Glomerular visceral epithelial cell (primary cell): Measurements from ENCODE around the gene PDE4DIP.
"Not testable (repeated sequence)": the region's sequence is repeated elsewhere in the genome, so short reads cannot be mapped to it uniquely, and the experiment has no call there.

Experiments
- DNase-seq: peaks from one replicate; pipeline ENCODE4 v3.0.0-alpha.2; 2016; ENCODE audit errors: extremely low spot score

PDE4DIP gene

DNA sequence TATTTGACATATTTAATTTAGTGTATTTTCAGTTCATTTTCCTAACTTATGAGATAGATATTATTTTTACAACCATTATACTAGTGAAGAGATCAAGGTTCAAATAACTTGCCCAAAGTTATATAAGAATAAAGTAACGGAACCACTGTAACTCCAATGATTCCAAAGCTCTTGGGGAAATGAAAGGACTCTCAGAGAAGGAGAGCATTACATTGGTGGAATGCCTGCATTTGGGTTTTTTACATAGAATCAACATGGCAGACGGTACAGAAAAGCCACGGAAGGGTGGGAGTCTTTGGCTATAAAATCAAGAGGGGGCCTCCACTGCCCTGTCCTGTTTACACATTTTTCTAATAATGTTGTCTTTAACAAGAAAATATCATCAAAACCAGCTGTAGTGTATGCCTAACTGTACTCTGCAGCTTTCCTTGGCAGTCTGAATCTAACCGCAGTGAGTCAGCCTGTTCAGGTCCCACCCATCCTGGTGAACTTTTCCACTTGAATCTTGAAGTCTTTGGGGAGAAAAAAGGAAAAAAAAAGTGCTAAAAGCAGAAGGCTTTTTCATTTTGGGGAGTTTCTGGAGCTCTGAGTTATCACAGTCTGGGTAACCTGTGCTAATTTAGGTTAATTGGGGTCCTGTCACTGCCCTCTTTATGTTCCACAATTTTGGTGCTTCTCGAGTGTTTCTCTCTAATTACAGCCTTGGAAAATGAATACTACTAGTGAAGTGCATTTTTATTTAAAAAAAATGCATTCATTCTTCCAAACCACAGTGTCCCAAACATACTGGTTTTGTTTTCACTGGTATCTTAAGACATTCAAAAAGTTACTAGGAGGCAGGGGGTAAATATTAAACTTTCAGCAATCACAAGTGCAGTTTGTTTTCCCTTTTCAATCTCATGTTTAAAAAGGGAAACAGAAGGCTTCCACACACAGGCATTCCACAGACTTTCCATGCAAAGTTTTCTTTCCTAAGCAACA lies 30.5 kb downstream of the PDE4DIP start:
- DNase-seq, result not testable (repeated sequence)

DNA sequence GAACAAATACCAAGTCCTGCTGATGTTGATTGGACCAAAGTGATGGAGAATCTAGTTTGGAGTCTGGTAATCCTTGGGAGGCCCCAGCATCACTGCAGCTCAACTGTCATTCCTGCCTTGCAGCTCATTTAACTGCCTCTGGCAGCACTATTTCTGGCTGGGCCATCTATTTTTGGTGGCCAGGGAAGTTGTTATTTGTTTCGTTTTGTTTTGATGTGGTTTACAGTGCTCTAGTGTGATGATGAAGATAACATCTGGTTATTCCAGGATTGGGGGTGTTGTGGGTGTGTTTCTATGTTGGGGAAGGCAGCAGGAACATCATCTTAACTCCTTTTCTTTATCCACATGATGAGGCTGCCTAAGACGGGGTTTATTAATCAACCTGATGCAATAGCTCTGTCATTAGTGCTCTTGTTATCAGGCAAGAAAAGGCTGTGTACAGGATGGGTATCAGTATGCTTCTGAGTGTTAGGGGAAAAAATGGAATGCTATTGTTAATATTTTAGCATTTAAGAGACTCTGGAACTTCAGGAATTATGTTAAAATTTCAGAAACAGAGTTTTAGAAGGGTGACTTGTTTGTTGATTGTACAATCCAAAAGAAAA lies 35.7 kb downstream of the PDE4DIP start:
- not testable (repeated sequence) for DNase-seq

DNA sequence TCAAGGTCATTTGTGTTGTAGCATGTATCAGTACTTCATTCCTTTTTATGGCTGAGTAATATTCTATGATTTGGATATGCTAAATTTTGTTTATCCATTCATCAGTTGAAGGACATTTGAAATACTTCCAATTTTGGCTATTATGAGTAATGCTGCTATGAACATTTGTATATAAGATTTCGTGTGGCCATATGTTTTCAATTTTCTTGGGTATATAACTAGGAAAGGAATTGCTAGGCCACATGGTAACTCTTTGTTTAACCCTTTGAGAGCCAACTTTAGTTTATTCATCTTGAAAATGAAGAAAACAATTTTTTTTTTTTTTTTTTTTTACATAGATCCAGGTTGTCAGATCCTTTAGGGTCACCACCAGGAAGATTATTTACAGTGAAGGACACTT lies 37.0 kb downstream of the PDE4DIP start:
- DNase-seq, result not testable (repeated sequence)

DNA sequence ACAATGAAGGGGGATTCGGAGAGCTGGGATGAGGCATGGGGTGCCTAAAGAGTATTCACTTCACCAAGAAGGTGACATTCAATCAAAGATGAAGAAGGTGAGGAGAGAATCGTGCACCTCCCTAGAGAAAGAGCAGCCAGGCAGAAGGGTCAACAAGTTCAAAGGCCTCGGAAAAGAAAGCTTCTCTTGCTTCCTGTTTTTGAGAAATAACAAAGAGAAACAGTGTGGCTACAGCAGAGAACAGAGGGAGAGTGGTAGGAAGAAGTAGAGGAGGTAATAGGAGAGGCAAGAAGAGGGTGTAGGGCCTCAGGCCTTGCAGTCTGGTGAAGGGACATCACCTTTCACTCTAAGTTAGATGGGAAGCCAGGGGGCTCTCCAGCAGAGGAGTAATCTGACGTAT lies 41.0 kb downstream of the PDE4DIP start:
- DNase-seq, result not testable (repeated sequence)

- DNase-seq, result not testable (repeated sequence)
Observed at GRCh38 chr1:148886293-148886692, 42.1 kb downstream of the PDE4DIP start.

- not testable (repeated sequence) for DNase-seq
Observed at GRCh38 chr1:148888597-148888996, 44.4 kb downstream of the PDE4DIP start.

GRCh38 chr1:148889267-148890074 lies 45.2 kb downstream of the PDE4DIP start:
- DNase-seq, result not testable (repeated sequence)

DNA sequence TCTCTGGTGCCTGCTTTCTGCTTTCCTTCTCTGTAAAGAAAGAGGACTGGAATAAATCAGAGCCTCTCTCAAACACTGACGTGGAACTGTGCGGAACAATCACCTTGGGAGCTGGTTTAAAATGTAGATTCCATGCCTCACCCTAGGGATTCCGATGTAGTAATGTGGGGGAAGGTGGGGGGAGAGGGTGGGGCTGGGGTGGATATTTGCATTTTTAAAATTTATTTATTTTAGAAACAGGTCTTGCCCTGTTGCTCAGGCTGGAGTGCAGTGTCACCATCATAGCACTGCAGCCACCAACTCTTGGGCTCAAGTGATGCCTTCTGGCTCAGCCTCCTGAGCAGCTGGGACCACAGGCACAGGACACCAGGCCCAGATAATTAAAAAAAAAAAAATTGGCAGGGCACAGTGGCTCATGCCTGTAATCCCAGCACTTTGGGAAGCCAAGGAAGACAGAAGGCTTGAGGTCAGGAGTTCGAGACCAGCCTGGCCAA lies 45.9 kb downstream of the PDE4DIP start:
- not testable (repeated sequence) for DNase-seq

GRCh38 chr1:148894360-148895352 lies 50.4 kb downstream of the PDE4DIP start:
- not testable (repeated sequence) for DNase-seq

- DNase-seq, result not testable (repeated sequence)
Observed at GRCh38 chr1:148900026-148900425, 55.8 kb downstream of the PDE4DIP start.

DNA sequence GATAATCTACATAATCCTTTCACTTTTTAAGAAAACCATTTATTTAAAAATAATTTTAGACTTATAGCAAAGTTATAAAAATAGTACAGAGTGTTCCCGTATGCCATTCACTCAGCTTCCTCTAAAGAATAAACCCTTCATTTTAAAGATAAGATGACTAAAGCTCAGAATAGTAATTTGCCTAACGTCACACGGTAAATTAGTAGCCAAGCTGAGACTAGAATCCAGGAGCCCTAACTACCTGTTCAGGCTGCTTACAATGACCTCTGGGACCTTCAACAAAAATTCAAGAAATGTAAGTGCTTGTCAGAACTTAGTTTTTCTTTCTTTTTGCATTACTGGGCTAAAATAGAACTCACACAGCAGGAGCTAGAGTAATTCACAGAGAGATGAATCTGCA lies 56.5 kb downstream of the PDE4DIP start:
- not testable (repeated sequence) for DNase-seq

DNA sequence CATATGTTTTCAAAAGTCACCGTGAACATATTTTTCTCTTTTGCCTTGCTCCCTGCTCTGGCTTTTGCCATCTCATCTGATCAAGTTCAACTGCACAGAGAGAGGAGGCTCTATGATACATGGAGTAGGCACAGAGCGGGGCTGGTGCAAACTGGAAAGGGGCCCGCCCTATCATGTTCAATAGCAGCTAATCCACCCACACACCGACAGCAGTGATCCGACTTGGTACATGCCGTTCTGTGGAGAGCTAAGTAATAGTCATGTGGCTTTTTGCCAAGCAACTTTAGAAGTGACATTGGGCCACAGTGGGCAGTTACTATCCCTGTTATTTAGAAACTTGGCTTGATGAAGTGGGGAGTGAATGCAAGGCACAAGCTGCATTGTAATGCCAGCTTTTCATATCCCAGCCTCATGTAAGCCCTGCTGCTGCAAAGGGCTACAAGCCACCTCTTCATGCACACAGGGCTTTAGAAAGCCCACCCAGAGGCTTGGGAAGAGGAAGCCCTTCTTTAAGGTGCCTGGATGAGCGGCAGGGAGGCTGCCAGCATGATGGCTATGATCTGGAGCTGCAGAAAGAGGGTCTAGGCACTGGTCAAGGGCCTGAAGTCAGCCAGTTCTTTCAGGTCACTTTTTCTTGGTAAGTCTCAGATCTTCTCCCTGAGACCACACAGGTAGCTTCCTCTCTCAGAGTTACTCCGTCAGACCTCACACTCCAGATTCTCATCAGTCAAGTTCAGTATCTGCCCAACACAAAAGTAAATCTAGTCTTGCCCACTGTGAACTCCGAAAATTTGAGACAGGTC lies 57.1 kb downstream of the PDE4DIP start:
- DNase-seq, result not testable (repeated sequence)

GRCh38 chr1:148901953-148902341 lies 57.7 kb downstream of the PDE4DIP start:
- not testable (repeated sequence) for DNase-seq

DNA sequence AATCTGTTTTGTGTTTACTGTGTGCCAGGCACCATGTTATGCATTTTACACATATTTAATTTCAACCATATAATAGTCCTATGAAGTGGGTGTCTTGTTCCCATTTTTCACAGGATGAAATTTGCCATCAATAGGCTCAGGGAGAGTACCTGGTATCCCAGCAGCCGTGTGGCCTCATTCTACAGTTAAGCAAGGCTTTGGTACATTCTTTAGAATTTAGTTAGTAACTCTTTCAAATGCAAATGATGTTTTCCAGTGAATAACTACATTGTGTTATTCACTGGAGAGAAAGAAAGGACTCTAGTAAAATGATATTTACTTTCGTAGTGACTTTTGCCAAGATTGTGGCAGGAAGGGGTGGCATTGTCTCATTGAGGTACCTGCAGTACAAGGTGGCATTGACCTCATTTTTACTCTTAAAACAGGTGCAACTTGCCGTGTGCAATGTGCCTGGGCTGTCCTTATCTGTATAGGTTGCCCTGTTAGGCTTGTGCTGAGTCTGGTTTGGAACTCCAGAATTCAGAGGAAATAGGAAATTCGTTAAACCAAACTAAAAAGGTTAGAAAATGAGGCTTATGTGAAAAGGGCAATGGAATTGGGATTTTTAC lies 65.1 kb downstream of the PDE4DIP start:
- not testable (repeated sequence) for DNase-seq

DNA sequence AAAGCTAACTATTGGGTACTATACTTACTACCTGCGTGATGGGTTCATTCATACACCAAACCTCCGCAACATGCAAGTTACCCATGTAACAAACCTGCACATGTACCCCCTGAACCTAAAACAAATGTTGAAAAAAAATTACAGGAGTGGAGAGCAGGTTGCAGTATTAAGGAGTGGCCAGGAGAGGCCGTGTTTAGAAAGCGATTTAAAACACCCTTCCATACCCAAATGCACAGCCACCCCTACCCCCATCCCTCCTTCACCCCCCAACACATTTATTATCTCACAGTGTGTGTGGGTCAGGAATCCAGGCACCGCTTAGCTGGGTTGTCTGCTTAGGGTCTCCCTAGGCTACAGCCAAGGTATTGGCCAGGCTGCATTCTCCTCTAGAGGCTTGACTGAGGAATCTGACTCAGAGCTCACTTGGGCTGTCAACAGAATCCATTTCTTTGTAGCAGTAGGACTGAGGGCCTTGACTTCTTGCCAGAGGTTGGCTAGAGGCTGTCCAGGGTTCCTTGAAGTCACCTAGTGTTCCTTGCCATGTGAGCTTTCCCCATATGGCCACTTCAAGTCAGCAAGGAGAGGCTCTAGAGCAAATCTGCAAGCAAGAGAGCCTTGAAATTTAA lies 67.2 kb downstream of the PDE4DIP start:
- not testable (repeated sequence) for DNase-seq

DNA sequence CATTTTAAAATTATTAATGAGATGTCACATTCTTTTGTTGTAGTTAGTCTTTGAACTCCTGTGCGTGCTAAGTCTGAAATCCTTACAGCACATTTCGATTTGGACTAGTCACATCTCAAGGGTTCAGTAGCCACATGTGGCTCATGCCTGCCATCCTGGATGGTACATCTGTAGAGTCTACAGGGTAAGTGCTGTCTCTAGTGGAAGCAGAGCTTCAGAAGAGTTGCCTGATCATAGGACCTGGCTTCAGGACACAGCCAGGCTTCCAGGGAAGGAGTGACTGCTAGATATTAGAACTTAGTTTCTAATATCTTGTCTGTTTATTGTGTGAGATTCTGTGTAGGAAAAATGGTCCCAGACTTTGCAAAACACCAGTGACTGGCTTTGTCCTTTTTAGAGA lies 72.0 kb downstream of the PDE4DIP start:
- DNase-seq, result not testable (repeated sequence)

DNA sequence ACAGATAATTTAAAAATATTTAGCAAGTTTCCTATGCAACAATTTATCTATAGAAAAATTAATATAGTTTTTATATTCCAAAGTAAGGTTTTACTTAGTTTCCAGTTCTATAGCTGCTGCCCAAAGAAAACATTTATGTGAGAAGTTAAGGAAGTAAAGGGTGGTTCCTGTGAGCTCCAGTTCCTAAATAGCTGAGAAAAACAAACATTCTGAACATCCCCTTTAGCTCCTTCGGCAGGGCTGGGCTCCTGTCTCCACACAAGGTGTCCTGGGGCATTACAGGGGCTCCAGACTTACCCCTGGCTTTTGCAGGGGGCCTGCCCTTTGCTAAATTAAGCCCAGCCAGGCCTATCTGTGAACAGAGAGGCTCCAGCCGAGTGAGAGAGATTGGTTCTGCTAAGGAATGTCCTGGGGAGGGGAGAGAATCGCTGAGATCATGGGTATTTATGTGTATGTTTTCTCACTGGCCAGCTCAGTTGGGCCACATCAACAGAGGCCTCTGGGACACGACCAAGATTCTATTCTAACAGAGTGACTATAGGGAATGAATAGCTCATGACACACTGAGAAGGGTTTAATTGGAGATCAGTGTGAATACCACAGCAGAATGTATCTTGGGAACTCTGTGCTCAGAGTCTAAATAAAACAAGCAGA lies 72.6 kb downstream of the PDE4DIP start:
- not testable (repeated sequence) for DNase-seq

- not testable (repeated sequence) for DNase-seq
Observed at GRCh38 chr1:148918836-148919447, 74.7 kb downstream of the PDE4DIP start.
